Stimulated activated memory B cell treated with anti-CD40 and anti-IgM and Interleukin-4, amounts not matched to agents 10 μg/mL and 1 μg/mL and 100 μg/mL, for 72 hours (primary cell): ENCODE results near the gene MT1A.
A peak's percentile ranks its signal among the peaks of the same experiment; 100 is the strongest.

Experiments
- ATAC-seq: fragments of 150-1000 bp; cut with Tn5 transposase; 2 replicates; pipeline ENCODE4 v1.10.0; 2021
- H3K27ac Mint-ChIP-seq: one replicate; pipeline ENCODE4 v1.8.0; 2022; ENCODE audit warnings: mild to moderate bottlenecking, mixed read lengths
- H3K27me3 Mint-ChIP-seq: one replicate; pipeline ENCODE4 v1.8.0; 2022; ENCODE audit warnings: mixed read lengths
- H3K36me3 Mint-ChIP-seq: one replicate; pipeline ENCODE4 v1.8.0; 2022; ENCODE audit warnings: mixed read lengths
- H3K4me1 Mint-ChIP-seq: one replicate; pipeline ENCODE4 v1.8.0; 2022; ENCODE audit warnings: mixed read lengths
- H3K4me3 Mint-ChIP-seq: one replicate; pipeline ENCODE4 v1.8.0; 2022; ENCODE audit warnings: mild to moderate bottlenecking, moderate library complexity, mixed read lengths
- H3K9me3 Mint-ChIP-seq: one replicate; pipeline ENCODE4 v1.8.0; 2022; ENCODE audit warnings: mixed read lengths

MT1A gene

DNA sequence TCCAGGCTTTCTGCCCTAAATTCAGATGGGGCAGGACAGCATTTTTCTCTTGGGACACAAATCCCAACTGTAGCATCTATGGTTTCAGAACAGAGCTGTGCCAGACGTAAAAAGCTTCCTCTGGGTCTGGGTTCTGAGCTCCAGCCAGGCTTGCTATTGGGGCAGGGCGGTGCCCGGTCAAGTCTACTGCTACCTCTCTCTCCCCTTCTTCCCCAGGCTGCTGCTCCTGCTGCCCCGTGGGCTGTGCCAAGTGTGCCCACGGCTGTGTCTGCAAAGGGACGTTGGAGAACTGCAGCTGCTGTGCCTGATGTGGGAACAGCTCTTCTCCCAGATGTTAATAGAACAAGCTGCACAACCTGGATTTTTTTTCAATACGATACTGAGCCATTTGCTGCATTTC lies 4.9 kb upstream of the MT1A start:
- peaks cover 72% of the 10 kb centered on the region for H3K27me3 Mint-ChIP-seq
- no peak overlapping the region for H3K4me3 Mint-ChIP-seq
- peaks cover 60% of the 10 kb centered on the region for H3K4me1 Mint-ChIP-seq
- H3K36me3 Mint-ChIP-seq: no peaks in the 10 kb centered on the region
- no peak for ATAC-seq
- no peak overlapping the region for H3K27ac Mint-ChIP-seq
- no peaks in the 10 kb centered on the region for H3K9me3 Mint-ChIP-seq

DNA sequence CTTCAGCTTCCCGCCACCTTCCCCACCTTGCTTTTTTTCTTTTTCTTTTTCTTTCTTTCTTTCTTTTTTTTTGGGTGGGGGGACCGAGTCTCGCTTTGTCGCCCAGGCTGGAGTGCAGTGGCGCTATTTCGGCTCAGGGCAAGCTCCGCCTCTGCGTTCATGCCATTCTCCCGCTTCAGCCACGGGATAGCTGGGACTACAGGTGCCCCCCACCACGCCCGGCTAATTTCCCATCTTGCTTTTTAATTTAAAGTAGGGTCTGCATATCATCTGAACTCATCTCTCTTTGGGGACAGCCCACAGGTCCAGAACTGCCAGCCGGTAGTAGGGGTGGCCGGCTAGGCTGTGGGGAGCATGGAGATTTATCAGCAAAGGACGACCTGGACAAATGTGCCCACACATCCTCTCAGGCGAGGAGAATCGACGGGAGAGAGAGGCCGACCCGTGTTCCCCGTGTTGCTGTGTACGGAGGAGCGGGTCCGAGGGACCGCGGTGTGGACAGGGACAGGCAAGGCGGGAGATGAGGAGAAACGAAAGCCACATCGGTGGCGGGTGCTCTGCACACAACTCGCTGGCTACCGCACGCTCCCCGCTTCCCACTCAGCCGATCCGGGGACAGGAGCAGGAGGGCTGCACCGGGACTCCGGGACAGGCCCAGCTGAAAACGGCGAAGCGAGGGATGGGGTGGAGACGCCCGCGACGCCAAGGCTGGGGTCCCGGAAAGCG lies 3.6 kb upstream of the MT1A start:
- peaks cover 86% of the 10 kb centered on the region for H3K27me3 Mint-ChIP-seq
- no peak for ATAC-seq
- H3K27ac Mint-ChIP-seq: peak overlapping the region; percentile 45
- H3K4me3 Mint-ChIP-seq: peak overlapping the region; percentile 62
- no peaks in the 10 kb centered on the region for H3K36me3 Mint-ChIP-seq
- H3K9me3 Mint-ChIP-seq: no peaks in the 10 kb centered on the region
- peaks cover 52% of the 10 kb centered on the region for H3K4me1 Mint-ChIP-seq

DNA sequence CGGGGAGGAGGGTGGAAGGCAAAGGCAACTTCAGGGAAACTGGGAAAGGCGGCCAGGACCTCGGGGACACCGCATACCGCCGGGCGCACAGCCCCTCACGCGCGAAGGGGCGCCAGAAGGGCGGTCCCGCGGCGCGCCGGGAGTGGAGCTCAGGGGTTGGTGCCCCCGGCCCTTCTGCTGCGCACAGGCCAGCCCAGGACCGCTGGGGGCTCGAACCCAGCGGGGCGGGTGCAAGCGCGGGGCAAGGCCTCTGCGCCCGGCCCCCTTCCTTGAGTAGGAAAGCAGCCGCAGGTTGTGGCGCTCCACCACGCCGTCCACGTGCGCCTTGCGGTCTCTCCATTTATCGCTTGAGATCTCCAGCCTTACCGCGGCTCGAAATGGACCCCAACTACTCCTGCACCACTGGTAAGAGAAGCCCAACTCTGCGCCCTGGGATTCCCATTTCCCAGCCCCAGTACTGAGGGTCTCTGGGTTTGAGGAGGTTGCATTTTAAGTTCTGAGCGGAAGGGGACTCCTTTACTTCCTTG lies 3.0 kb upstream of the MT1A start:
- H3K27me3 Mint-ChIP-seq: peaks cover 92% of the 10 kb centered on the region
- H3K4me3 Mint-ChIP-seq: peak overlapping the region; percentile 29
- no peaks in the 10 kb centered on the region for H3K9me3 Mint-ChIP-seq
- ATAC-seq: no peak
- H3K27ac Mint-ChIP-seq: peak overlapping the region; percentile 45
- peaks cover 45% of the 10 kb centered on the region for H3K4me1 Mint-ChIP-seq
- no peaks in the 10 kb centered on the region for H3K36me3 Mint-ChIP-seq

DNA sequence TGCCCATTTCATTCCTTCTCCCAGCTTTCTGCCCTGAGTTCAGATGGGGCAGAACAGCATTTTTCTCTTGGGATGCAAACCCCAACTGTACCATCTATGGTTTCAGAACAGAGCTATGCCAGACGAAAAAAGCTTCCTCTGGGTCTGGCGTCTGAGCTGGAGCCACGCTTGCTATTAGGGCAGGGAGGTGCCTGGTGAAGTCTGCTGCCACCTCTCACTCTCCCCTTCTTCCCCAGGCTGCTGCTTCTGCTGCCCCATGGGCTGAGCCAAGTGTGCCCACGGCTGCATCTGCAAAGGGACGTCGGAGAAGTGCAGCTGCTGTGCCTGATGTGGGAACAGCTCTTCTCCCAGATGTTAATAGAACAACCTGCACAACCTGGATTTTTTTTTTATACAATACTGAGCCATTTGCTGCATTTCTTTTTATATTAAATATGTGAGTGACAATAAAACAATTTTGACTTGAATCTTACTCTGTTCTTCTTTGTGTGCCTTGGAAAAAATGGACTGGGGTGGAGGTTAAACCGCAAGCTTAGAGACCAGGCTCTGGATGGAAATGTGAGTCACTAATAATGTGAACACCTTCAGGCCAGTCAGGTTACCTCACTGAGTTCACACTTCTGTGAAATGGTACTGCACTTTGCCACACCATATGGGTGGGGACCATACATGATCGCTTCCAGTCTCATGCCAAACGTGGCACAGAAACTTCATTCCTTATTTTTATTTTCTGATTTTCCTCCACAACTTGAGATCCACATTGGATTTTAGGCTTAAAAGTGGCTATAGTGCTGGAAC lies 1.7 kb upstream of the MT1A start:
- Mint-ChIP-seq H3K27ac (no peak overlapping the region), H3K36me3 (no peaks in the 10 kb centered on the region), H3K4me3 (no peak overlapping the region), H3K9me3 (no peaks in the 10 kb centered on the region), H3K4me1 (peaks cover 41% of the 10 kb centered on the region), H3K27me3 (peaks cover 94% of the 10 kb centered on the region)
- no peak for ATAC-seq

- no peak for ATAC-seq
- peaks cover 47% of the 10 kb centered on the region for H3K4me1 Mint-ChIP-seq
- no peak overlapping the region for H3K4me3 Mint-ChIP-seq
- H3K27ac Mint-ChIP-seq: no peak overlapping the region
- peaks cover 77% of the 10 kb centered on the region for H3K27me3 Mint-ChIP-seq
- no peaks in the 10 kb centered on the region for H3K9me3 Mint-ChIP-seq
- H3K36me3 Mint-ChIP-seq: no peaks in the 10 kb centered on the region
Observed at GRCh38 chr16:56639045-56639444, 579 bp downstream of the MT1A start.

DNA sequence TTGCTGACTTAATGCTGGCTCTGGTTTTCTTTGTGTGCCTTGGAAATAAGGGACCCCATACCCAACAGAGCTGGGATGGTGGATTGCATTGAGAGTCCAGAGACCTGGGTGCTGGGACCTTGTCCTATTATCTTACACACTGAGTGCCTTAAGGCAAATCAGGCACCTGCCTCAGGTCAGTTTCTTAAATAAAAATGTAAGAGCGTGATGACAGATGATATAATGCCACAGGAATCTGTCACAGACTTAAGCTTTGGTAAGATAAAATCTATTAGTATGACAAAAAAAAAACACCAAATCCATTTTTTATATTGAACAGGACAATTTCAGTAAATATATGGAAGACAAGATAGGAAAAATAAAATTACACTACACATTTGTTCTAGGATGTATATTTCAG lies 1.6 kb downstream of the MT1A start:
- no peak for ATAC-seq
- H3K27ac Mint-ChIP-seq: no peak overlapping the region
- peaks cover 77% of the 10 kb centered on the region for H3K27me3 Mint-ChIP-seq
- H3K4me3 Mint-ChIP-seq: no peak overlapping the region
- peaks cover 44% of the 10 kb centered on the region for H3K4me1 Mint-ChIP-seq
- no peaks in the 10 kb centered on the region for H3K36me3 Mint-ChIP-seq
- H3K9me3 Mint-ChIP-seq: no peaks in the 10 kb centered on the region

DNA sequence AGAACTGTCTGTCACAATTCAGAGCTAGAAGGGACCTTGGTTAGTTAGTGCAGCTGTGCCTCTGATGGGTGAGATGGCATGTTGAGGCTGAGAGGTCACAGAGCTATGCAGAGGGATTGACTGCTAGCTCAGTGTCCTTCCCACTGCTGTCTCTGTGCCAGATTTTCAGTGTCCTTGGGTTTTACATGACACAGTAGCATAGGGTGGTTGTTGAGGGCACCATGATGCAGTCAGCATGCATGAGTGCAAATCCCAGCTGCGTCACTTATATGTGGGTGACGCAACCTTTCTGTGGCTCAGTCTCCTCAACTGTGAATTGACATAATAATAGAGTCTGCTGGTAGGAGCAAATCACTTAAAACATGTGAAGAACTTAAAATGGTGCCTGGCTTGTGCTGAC lies 2.7 kb downstream of the MT1A start:
- Mint-ChIP-seq H3K27ac (no peak overlapping the region), H3K4me1 (peaks cover 41% of the 10 kb centered on the region), H3K27me3 (peaks cover 69% of the 10 kb centered on the region), H3K9me3 (no peaks in the 10 kb centered on the region), H3K36me3 (no peaks in the 10 kb centered on the region), H3K4me3 (no peak overlapping the region)
- no peak for ATAC-seq

DNA sequence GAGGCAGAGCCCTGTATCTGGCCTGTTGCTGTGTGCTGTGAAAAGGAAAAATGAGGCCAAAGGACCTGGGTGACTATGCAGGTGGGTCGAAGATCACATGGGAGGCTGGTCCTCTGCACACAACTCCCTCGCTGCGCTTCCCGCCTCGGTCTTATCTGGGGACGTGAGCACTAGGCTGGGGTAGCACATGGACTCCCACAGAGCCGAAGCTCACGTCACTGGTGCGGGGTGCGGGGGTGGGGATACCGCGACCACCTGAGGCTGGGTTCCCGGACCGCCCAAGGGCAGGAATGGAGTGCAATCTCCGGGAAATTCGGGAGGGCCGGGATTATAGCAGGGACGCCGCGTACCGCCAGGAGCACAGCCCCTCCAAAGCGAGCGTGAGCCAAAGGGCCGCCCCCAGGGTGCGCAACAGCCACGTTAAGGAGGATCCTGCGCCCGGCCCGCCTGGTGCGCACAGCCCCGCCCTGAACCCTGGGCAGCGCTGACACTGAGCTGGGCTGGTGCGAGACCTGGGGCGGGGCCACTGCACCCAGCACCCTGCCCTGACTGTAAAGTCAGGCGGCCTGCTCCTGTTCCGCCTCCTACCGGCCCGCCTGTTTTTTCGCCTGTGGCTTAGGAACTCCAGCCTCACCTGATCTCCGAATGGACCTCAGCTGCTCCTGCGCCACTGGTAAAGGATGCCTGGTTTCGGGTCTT lies 4.8 kb downstream of the MT1A start:
- Mint-ChIP-seq H3K4me1 (peaks cover 27% of the 10 kb centered on the region), H3K27me3 (peaks cover 62% of the 10 kb centered on the region), H3K36me3 (no peaks in the 10 kb centered on the region), H3K27ac (no peak overlapping the region), H3K9me3 (no peaks in the 10 kb centered on the region), H3K4me3 (peak overlapping the region; percentile 80)
- peak; percentile 98 for ATAC-seq

DNA sequence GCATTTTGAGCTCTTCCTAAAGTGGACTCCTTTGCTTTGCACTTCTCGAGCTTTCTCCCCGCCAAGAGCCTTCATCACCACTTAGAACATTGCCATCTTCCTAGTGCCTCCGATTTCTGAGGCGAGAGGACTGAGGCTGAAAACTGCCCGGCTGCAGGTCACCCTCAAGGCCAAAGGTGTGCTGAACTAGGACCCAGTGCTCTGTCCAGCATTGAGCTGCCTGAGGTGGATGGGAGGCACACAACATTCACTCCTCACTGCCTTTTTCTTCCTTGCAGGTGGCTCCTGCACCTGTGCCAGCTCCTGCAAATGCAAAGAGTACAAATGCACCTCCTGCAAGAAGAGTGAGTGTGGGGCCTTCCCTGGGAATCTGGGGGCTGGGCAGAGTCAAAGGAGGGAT lies 5.4 kb downstream of the MT1A start:
- Mint-ChIP-seq H3K36me3 (no peaks in the 10 kb centered on the region), H3K4me3 (peak overlapping the region; percentile 80), H3K9me3 (no peaks in the 10 kb centered on the region), H3K4me1 (peaks cover 21% of the 10 kb centered on the region), H3K27me3 (peaks cover 62% of the 10 kb centered on the region), H3K27ac (no peak overlapping the region)
- ATAC-seq: no peak

- Mint-ChIP-seq H3K27ac (no peak overlapping the region), H3K27me3 (peaks cover 55% of the 10 kb centered on the region), H3K36me3 (no peaks in the 10 kb centered on the region), H3K4me1 (peaks cover 20% of the 10 kb centered on the region), H3K4me3 (no peak overlapping the region), H3K9me3 (no peaks in the 10 kb centered on the region)
- ATAC-seq: no peak
Observed at GRCh38 chr16:56645311-56645710, 6.8 kb downstream of the MT1A start.

DNA sequence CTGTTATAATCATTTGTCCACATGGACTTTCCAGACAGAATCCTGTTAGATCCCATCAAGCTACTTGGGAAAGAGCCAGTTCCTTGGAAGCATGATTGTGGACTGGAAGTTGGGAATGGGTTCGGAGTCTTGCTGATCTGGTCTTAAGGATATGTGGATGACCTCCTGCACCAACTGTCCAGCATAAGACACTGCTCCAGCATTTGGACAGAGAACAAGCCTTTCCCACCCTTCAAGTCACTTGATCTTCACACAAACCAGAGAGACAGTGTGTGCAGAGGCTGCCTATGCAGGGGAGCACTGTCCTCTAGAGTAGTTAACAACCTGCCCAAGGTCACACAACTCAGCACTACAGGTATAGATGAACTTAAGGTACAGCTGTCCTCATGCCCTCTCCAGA lies 7.4 kb downstream of the MT1A start:
- no peaks in the 10 kb centered on the region for H3K36me3 Mint-ChIP-seq
- H3K27me3 Mint-ChIP-seq: peaks cover 50% of the 10 kb centered on the region
- no peak overlapping the region for H3K4me3 Mint-ChIP-seq
- no peaks in the 10 kb centered on the region for H3K9me3 Mint-ChIP-seq
- H3K4me1 Mint-ChIP-seq: peaks cover 20% of the 10 kb centered on the region
- no peak overlapping the region for H3K27ac Mint-ChIP-seq
- no peak for ATAC-seq

DNA sequence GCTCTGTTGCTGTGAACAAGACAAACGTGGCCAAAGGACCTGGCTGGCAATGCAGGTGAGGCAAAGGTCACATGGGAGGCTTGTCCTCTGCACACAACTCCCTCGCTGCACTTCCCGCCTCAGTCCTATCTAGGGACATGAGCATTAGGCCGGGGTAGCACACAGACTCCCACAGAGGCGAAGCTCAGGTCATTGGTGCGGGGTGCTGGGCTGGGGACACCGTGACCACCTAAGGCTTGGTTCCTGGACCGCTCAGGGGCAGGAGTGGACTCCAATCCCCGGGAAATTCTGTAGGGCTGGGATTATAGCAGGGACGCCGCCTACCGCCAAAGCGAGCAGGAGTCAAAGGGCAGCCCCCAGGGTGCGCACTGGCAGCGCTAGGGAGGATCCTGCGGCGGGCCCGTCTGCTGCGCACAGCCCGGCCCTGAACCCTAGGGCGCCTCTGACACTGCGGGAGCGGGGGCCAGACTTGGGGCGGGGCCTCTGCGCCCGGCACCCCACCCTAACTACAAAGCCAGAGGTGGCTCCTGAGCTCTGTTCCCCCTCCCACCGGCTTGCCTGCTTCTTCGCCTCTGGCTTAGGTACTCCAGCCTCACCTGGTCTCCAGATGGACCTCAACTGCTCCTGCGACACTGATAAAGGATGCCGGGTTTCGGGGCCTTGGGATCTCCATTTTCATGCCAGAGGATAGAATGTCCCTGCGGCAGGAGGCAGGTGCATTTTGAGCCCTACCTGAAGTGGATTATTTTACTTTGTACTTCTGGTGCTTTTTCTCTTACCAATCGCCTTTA lies 9.4 kb downstream of the MT1A start:
- Mint-ChIP-seq H3K4me3 (no peak overlapping the region), H3K9me3 (no peaks in the 10 kb centered on the region), H3K27ac (no peak overlapping the region), H3K36me3 (no peaks in the 10 kb centered on the region), H3K4me1 (peaks cover 17% of the 10 kb centered on the region), H3K27me3 (peaks cover 46% of the 10 kb centered on the region)
- no peak for ATAC-seq

GRCh38 chr16:56649271-56649670 lies 10.8 kb downstream of the MT1A start:
- no peaks in the 10 kb centered on the region for H3K9me3 Mint-ChIP-seq
- no peak for ATAC-seq
- peaks cover 38% of the 10 kb centered on the region for H3K27me3 Mint-ChIP-seq
- no peaks in the 10 kb centered on the region for H3K36me3 Mint-ChIP-seq
- H3K27ac Mint-ChIP-seq: no peak overlapping the region
- H3K4me1 Mint-ChIP-seq: peaks cover 12% of the 10 kb centered on the region
- no peak overlapping the region for H3K4me3 Mint-ChIP-seq

DNA sequence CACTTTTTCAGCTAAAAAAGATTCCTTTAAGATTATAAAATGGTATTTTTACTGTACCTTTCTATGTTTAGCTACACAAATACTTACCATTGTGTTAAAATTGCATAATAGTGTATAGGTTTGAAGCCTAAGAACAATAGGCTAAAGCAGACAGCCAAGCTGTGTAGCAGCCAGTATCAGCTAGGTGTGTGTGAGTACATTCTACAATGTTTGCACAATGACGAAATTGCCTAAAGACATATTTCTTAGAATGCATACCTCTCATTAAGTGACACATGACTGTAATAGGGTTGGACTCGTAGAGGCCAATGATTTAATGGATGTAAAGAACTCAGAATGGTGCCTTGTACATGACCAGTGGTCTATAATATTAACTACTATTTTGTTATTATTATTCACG lies 11.4 kb downstream of the MT1A start:
- H3K9me3 Mint-ChIP-seq: no peaks in the 10 kb centered on the region

GRCh38 chr16:56651586-56651985 lies 13.1 kb downstream of the MT1A start, which contains the start of gene MT1B:
TSS of gene MT1B (plus strand) at chr16:56651886. CDS start at chr16:56651954, 68 bp downstream.
- Mint-ChIP-seq H3K27me3 (peaks cover 28% of the 10 kb centered on the region), H3K4me1 (peaks cover 12% of the 10 kb centered on the region)

More for the DNA sequence above, 11.4 kb downstream of the MT1A start:
- Mint-ChIP-seq H3K27ac (no peak overlapping the region), H3K4me3 (no peak overlapping the region), H3K36me3 (no peaks in the 10 kb centered on the region), H3K4me1 (peaks cover 12% of the 10 kb centered on the region), H3K27me3 (peaks cover 33% of the 10 kb centered on the region)
- no peak for ATAC-seq

More at GRCh38 chr16:56651586-56651985, 13.1 kb downstream of the MT1A start, which contains the start of gene MT1B:
- ATAC-seq: peak; percentile 20
- no peak within 1 kb of the TSS for H3K4me3 Mint-ChIP-seq
- H3K27ac Mint-ChIP-seq: no peak within 1 kb of the TSS
- H3K9me3 Mint-ChIP-seq: no peaks in the 10 kb centered on the region
- H3K36me3 Mint-ChIP-seq: no peaks in the 10 kb centered on the region
